DOHH2 (cell line): ENCODE data around the gene B4GALNT4.

ENCODE experiments used
- H3F3A ChIP-seq: fragments of 200-600 bp; sonication (generic), shearing (Covaris generic); 2 replicates; pipeline ENCODE4 v1.6.0; 2016; ENCODE audit warnings: antibody characterized with exemption, mild to moderate bottlenecking; ENCODE audit not compliant: control insufficient read depth, insufficient read depth
- H3K27ac ChIP-seq: fragments of 200-600 bp; sonication (generic); 2 replicates; pipeline ENCODE4 v1.5.1; 2014; ENCODE audit warnings: low read depth, mild to moderate bottlenecking, low read length, moderate library complexity
- H3K27me3 ChIP-seq: fragments of 200-600 bp; sonication (generic); 2 replicates; pipeline ENCODE4 v1.6.1; 2014; ENCODE audit warnings: mild to moderate bottlenecking, low read length, mixed read lengths; ENCODE audit not compliant: control insufficient read depth
- H3K36me3 ChIP-seq: fragments of 200-600 bp; sonication (generic); 2 replicates; pipeline ENCODE4 v1.6.1; 2014; ENCODE audit warnings: mild to moderate bottlenecking, low read length, moderate library complexity, mixed read lengths; ENCODE audit not compliant: control insufficient read depth
- H3K4me1 ChIP-seq: fragments of 200-600 bp; sonication (generic); 2 replicates; pipeline ENCODE4 v1.6.1; 2014; ENCODE audit warnings: mild to moderate bottlenecking, low read length, mixed read lengths; ENCODE audit not compliant: control insufficient read depth
- H3K4me2 ChIP-seq: fragments of 200-600 bp; sonication (generic); 2 replicates; pipeline ENCODE4 v1.6.0; 2014; ENCODE audit warnings: mild to moderate bottlenecking, low read length, moderate library complexity
- H3K4me3 ChIP-seq: fragments of 200-600 bp; sonication (generic); 2 replicates; pipeline ENCODE4 v1.5.1; 2014; ENCODE audit warnings: mild to moderate bottlenecking, low read length, mixed read lengths
- H3K79me2 ChIP-seq: fragments of 200-600 bp; sonication (generic); 2 replicates; pipeline ENCODE4 v1.6.1; 2014; ENCODE audit warnings: mild to moderate bottlenecking, low read length, mixed read lengths; ENCODE audit not compliant: control insufficient read depth
- H3K9me2 ChIP-seq: fragments of 200-600 bp; sonication (generic); replicated peaks from 2 replicates; pipeline ENCODE4 v1.6.1; 2014; ENCODE audit warnings: mild to moderate bottlenecking, low read length, mixed read lengths; ENCODE audit not compliant: control insufficient read depth
- H3K9me3 ChIP-seq: fragments of 200-600 bp; sonication (generic); 2 replicates; pipeline ENCODE4 v1.6.1; 2014; ENCODE audit warnings: antibody characterized with exemption, low read length, mixed read lengths; ENCODE audit not compliant: control insufficient read depth, insufficient read depth
- H4K20me1 ChIP-seq: fragments of 200-600 bp; sonication (generic); 2 replicates; pipeline ENCODE4 v1.6.0; 2014; ENCODE audit warnings: low read depth, mild to moderate bottlenecking, antibody characterized with exemption, low read length, moderate library complexity; ENCODE audit not compliant: control insufficient read depth, insufficient read depth
- EZH2phosphoT487 ChIP-seq: fragments of 200-600 bp; sonication (generic); IDR thresholded peaks from 2 replicates; pipeline ENCODE4 v1.6.1; 2017; ENCODE audit warnings: borderline replicate concordance, mild to moderate bottlenecking, antibody characterized with exemption, low read length, moderate library complexity, mixed read lengths
- TF ChIP-seq, protein P1 (sequence below): fragments of 200-600 bp; sonication (generic); IDR thresholded peaks from one replicate; pipeline ENCODE4 v1.5.1; 2014; ENCODE audit warnings: antibody characterized with exemption, mild to moderate bottlenecking, low read depth, low read length; ENCODE audit not compliant: poor library complexity, severe bottlenecking

B4GALNT4 gene

DNA sequence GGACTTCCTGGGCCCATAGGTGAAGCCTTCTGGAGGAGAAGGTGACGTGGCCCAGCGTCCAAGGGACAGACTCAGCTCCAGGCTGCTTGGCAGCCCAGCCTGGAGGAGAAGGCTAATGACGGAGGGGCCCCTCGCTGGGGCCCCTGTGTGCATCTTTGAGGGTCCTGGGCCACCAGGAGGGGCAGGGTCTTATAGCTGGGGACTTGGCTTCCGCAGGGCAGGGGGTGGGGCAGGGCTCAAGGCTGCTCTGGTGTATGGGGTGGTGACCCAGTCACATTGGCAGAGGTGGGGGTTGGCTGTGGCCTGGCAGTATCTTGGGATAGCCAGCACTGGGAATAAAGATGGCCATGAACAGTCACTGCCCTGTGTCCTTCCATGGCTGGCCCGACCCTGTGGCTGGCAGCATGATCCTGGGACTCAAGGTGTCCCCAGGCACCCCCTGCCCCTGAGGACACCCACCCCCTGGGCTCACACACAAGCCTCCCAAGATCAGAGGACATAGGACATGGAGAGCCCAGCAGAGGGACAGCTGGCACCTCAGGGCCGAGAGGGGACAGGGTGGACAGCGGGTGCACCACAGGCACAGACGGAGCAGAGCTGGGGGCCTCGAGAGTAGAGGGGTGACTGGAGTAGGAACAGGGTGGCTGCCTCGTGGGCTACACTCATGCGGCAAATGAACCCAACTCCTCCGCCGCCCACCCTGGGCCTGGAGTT lies 35.4 kb downstream of the B4GALNT4 start:
- no peaks in the 10 kb centered on the region for H3K79me2 ChIP-seq
- no peaks in the 10 kb centered on the region for H3K36me3 ChIP-seq
- H3K27ac ChIP-seq = no peak overlapping the region
- no peaks in the 10 kb centered on the region for H4K20me1 ChIP-seq
- H3K4me3 ChIP-seq = no peak overlapping the region
- TF ChIP-seq EZH2phosphoT487 = no peak
- TF ChIP-seq, protein P1, sequence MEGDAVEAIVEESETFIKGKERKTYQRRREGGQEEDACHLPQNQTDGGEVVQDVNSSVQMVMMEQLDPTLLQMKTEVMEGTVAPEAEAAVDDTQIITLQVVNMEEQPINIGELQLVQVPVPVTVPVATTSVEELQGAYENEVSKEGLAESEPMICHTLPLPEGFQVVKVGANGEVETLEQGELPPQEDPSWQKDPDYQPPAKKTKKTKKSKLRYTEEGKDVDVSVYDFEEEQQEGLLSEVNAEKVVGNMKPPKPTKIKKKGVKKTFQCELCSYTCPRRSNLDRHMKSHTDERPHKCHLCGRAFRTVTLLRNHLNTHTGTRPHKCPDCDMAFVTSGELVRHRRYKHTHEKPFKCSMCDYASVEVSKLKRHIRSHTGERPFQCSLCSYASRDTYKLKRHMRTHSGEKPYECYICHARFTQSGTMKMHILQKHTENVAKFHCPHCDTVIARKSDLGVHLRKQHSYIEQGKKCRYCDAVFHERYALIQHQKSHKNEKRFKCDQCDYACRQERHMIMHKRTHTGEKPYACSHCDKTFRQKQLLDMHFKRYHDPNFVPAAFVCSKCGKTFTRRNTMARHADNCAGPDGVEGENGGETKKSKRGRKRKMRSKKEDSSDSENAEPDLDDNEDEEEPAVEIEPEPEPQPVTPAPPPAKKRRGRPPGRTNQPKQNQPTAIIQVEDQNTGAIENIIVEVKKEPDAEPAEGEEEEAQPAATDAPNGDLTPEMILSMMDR = no peak
- H3K9me3 ChIP-seq = peaks cover 10% of the 10 kb centered on the region; the same call in 1 of the 2 replicates
- no peaks in the 10 kb centered on the region for H3K27me3 ChIP-seq
- H3K4me2 ChIP-seq = no peak overlapping the region
- H3K4me1 ChIP-seq = peaks cover 12% of the 10 kb centered on the region
- H3F3A ChIP-seq = no peaks in the 10 kb centered on the region
- no peaks in the 10 kb centered on the region for H3K9me2 ChIP-seq

DNA sequence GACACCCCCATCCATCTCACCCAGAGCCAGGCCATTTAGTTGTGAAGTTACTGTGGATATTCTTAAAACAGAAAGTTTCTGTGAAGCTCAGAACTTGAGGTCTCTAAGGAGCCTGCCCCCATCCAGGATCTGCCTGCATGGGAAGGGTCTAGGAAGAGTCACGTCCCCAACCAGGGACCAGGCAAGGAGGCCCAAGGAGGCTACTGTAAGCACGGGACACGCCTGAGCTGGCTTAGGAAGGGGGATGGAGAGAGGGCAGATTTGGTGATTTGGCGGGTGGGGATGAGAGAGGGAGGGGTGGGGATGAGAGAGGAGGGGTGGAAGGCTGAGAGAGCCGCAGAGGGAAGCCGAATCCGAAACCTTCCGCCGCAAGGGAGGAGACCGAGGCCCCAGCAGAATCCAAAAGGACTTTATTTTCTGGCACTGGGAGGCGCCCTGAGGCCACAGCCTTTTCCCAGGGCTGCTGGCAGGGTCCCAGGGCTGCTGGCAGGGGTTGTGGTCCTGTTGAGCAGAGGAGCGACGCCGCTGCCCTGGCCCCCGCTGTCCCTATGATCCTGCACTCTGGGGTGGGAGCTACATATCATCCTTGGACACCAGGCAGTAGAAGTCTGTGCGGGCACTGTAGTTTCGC lies 36.1 kb downstream of the B4GALNT4 start:
- Histone ChIP-seq H4K20me1 (no peaks in the 10 kb centered on the region), H3K79me2 (no peaks in the 10 kb centered on the region), H3K9me3 (peaks cover 3% of the 10 kb centered on the region; the same call in 1 of the 2 replicates), H3F3A (no peaks in the 10 kb centered on the region), H3K4me2 (no peak overlapping the region), H3K4me1 (peaks cover 12% of the 10 kb centered on the region), H3K27me3 (no peaks in the 10 kb centered on the region), H3K9me2 (no peaks in the 10 kb centered on the region), H3K27ac (no peak overlapping the region), H3K4me3 (no peak overlapping the region), H3K36me3 (no peaks in the 10 kb centered on the region)
- TF ChIP-seq, protein P1 = no peak
- no peak for TF ChIP-seq EZH2phosphoT487

DNA sequence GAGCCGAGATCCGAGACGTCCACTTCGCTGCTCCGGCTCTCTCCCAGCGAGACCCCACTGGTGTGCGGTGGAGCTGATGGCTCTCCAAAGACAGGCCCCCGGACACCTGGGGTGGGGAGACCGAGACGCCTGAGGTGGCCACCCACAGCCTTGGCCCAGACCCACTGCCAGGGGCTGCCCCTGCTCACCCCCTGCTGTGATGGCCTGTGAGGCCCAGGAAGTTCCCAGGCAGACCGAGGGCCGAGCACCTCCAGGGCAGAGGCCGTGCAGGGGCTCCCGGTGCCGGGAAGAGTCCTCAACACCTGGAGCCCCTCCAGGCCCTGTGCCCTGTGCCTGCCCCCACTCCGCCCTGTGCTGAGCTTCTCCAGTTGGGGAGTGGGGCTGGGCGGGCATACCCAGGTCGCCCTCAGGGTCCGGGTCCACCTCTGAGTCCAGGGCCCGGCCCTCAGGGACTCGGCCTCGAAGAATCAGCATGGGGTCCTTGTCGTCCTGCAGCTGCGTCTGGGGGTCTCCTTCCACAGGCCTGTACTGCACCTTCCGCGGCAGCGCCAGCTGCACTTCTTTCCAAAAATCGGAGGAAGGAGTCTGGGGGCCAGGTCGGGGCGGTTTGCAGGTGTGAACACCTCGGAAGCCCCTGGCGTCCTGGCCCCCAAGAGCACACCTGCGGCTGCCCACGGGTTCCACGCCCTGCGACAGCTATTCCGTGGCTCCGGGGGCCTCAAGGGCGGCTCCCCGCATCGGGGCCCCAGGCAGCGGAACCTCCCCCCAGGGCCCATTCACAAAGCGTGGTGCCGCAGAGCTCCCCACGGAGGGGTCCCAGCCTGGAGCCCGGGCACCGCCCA lies 36.9 kb downstream of the B4GALNT4 start:
- Histone ChIP-seq H3K27me3 (no peaks in the 10 kb centered on the region), H3K36me3 (no peaks in the 10 kb centered on the region), H3K27ac (no peak overlapping the region)

More for the DNA sequence above, 36.9 kb downstream of the B4GALNT4 start:
- Histone ChIP-seq H3F3A (no peaks in the 10 kb centered on the region), H3K9me3 (peaks cover 3% of the 10 kb centered on the region; the same call in 1 of the 2 replicates), H3K4me1 (peaks cover 12% of the 10 kb centered on the region), H3K4me3 (peak overlapping the region; percentile 61), H3K9me2 (no peaks in the 10 kb centered on the region), H4K20me1 (no peaks in the 10 kb centered on the region), H3K4me2 (peak overlapping the region; percentile 65), H3K79me2 (no peaks in the 10 kb centered on the region)
- TF ChIP-seq, protein P1 = no peak
- TF ChIP-seq EZH2phosphoT487 = no peak
